CD4-positive, alpha-beta T cell (primary cell): ENCODE measurements around the gene TMEM200A. TPM values are rescaled to one million over a fixed set of nuclear protein-coding genes. Genes with fewer than 3 reads are reported as not detected.

Experiments used
- ATAC-seq: fragments of 200-7000 bp; cut with Tn5 transposase; one replicate; pipeline ENCODE4 v1.10.0; 2022; ENCODE audit warnings: mild to moderate bottlenecking; ENCODE audit not compliant: poor library complexity
- CTCF ChIA-PET: fragments of 350-600 bp; sonication (Branson Sonifier 250); formaldehyde crosslinking; loops from one replicate; lab custom pipeline; 2021; ENCODE audit warnings: antibody characterized with exemption, inconsistent platforms; lab: Charles Lee
- POLR2A ChIA-PET: fragments of 350-600 bp; sonication (Branson Sonifier 250); formaldehyde crosslinking; loops from one replicate; lab custom pipeline; 2021; ENCODE audit warnings: antibody characterized with exemption, inconsistent platforms; lab: Charles Lee
- DNase-seq, 14 experiments: peaks; one replicate each; pipeline ENCODE4 v3.0.0-alpha.2; 2013 to 2020; ENCODE audit warnings: mixed read lengths in 2 of 14
- H3K27ac ChIP-seq, 2 donors: one replicate each; pipeline versions ENCODE4 v1.5.1 to v1.7.0; 2013; ENCODE audit warnings: low read length in 2 of 2, low read depth in 1 of 2, mild to moderate bottlenecking in 1 of 2
- H3K27me3 ChIP-seq, 2 experiments: 1 replicate in 1 of 2; 2 replicates in 1 of 2; pipeline versions ENCODE4 v1.6.1 to v1.7.0; 2013; ENCODE audit warnings: low read length in 2 of 2, control low read depth in 1 of 2, mild to moderate bottlenecking in 1 of 2, moderate library complexity in 1 of 2; ENCODE audit not compliant: insufficient read depth in 2 of 2, control insufficient read depth in 1 of 2
- H3K36me3 ChIP-seq: one replicate; pipeline ENCODE4 v1.6.1; 2013; ENCODE audit warnings: low read length, control low read depth; ENCODE audit not compliant: insufficient read depth
- H3K4me1 ChIP-seq: one replicate; pipeline ENCODE4 v1.6.1; 2013; ENCODE audit warnings: low read length, control low read depth; ENCODE audit not compliant: insufficient read depth
- H3K4me3 ChIP-seq: one replicate; pipeline ENCODE4 v1.5.1; 2013; ENCODE audit warnings: mild to moderate bottlenecking, low read length, moderate library complexity
- H3K9me3 ChIP-seq, 2 experiments: 1 replicate in 1 of 2; 2 replicates in 1 of 2; pipeline versions ENCODE4 v1.6.1 to v1.7.0; 2013; ENCODE audit warnings: low read length in 2 of 2, mild to moderate bottlenecking in 2 of 2, control low read depth in 1 of 2, moderate library complexity in 1 of 2; ENCODE audit not compliant: control insufficient read depth in 1 of 2, insufficient read depth in 1 of 2
- H3K27ac Mint-ChIP-seq: one replicate; pipeline ENCODE4 v1.8.0; 2020; ENCODE audit warnings: mixed read lengths
- H3K27me3 Mint-ChIP-seq: one replicate; pipeline ENCODE4 v1.8.0; 2021; ENCODE audit warnings: mixed read lengths
- H3K36me3 Mint-ChIP-seq: one replicate; pipeline ENCODE4 v1.8.0; 2021; ENCODE audit warnings: low read depth, mixed read lengths
- H3K4me1 Mint-ChIP-seq: one replicate; pipeline ENCODE4 v1.8.0; 2021; ENCODE audit warnings: low read depth, mixed read lengths
- H3K4me3 Mint-ChIP-seq: one replicate; pipeline ENCODE4 v1.8.0; 2020; ENCODE audit warnings: mild to moderate bottlenecking, mixed read lengths
- H3K9me3 Mint-ChIP-seq: one replicate; pipeline ENCODE4 v1.8.0; 2020; ENCODE audit warnings: mixed read lengths
- intact Hi-C, 2 experiments: fragments of 100-400 bp; cut with DNase I in 1 of 2; cut with micrococcal nuclease in 1 of 2; formaldehyde crosslinking; loops; one replicate each; pipeline versions ENCODE4 v1.15.1 to v1.9.0; 2023 to 2025; cut with DNase I, micrococcal nuclease
- total RNA-seq, 174 experiments: library from RNA in 2 of 174; stranded (reverse) in 2 of 174; gene quantifications; one replicate each; pipeline ENCODE4 v1.2.3 and lab custom pipeline; 2021 to 2026
- TF ChIP-seq, protein P1 (sequence below): fragments of 200-600 bp; IDR thresholded peaks from one replicate; pipeline ENCODE4 v1.8.0; 2022; ENCODE audit warnings: antibody characterized with exemption, mild to moderate bottlenecking

TMEM200A gene
- total RNA-seq, 2 experiments from 2014 or later: 0.30 to 0.34 TPM

DNA sequence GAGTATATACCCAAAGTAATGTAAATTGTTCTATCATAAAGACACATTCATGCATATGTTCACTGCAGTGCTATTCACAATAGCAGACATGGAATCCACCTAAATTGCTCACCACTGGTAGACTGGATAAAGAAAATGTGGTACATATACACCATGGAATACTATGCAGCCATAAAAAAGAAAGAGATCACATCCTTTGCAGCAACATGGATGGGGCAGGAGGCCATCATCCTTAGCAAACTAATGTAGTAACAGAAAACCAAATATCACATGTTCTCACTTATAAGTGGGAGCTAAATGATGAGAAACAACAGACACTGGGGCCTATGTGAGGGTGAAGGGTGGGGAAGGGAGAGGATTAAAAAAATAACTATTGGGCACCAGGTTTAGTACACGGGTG lies 11.5 kb upstream of the TMEM200A start:
- Mint-ChIP-seq H3K27me3 (no peaks in the 10 kb centered on the region), H3K4me1 (no peaks in the 10 kb centered on the region), H3K9me3 (peaks cover 3% of the 10 kb centered on the region), H3K36me3 (no peaks in the 10 kb centered on the region), H3K27ac (no peak overlapping the region), H3K4me3 (no peak overlapping the region)
- Histone ChIP-seq H3K9me3 (no peaks in the 10 kb centered on the region), H3K4me3 (no peak overlapping the region), H3K4me1 (no peaks in the 10 kb centered on the region), H3K27ac (no peak overlapping the region), H3K36me3 (no peaks in the 10 kb centered on the region), H3K27me3 (no peaks in the 10 kb centered on the region)
- no peak for DNase-seq
- CTCF ChIA-PET: no interaction called here
- TF ChIP-seq, protein P1, sequence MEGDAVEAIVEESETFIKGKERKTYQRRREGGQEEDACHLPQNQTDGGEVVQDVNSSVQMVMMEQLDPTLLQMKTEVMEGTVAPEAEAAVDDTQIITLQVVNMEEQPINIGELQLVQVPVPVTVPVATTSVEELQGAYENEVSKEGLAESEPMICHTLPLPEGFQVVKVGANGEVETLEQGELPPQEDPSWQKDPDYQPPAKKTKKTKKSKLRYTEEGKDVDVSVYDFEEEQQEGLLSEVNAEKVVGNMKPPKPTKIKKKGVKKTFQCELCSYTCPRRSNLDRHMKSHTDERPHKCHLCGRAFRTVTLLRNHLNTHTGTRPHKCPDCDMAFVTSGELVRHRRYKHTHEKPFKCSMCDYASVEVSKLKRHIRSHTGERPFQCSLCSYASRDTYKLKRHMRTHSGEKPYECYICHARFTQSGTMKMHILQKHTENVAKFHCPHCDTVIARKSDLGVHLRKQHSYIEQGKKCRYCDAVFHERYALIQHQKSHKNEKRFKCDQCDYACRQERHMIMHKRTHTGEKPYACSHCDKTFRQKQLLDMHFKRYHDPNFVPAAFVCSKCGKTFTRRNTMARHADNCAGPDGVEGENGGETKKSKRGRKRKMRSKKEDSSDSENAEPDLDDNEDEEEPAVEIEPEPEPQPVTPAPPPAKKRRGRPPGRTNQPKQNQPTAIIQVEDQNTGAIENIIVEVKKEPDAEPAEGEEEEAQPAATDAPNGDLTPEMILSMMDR: no peak
- no peak for ATAC-seq
- POLR2A ChIA-PET: no interaction called here
- intact Hi-C loops: no loop called here

DNA sequence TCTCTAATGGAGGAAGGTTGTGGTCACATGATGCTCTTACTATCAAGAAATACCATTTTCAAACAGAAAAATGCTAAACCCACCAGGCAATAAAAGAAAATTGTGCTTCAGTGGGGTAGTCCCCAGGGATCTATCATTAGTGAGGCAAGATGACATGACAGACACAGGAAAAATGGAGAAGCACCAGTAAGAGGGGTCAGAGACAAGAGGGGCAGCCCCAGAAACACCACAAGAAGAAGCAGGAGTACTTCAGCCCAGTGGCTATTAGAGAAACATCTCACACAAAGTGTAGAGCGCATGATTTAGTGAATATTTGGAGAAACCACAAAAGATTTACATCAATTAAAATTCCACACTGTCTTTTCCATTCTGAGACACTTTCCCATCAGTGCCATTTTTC lies 10.2 kb upstream of the TMEM200A start:
- H3K27me3 Mint-ChIP-seq: no peaks in the 10 kb centered on the region
- no peak overlapping the region for H3K27ac Mint-ChIP-seq
- no peak for ATAC-seq
- DNase-seq: no peak
- peaks cover 3% of the 10 kb centered on the region for H3K9me3 Mint-ChIP-seq
- no peaks in the 10 kb centered on the region for H3K4me1 ChIP-seq
- no peaks in the 10 kb centered on the region for H3K27me3 ChIP-seq
- H3K9me3 ChIP-seq: no peaks in the 10 kb centered on the region
- no peak overlapping the region for H3K27ac ChIP-seq
- H3K36me3 ChIP-seq: no peaks in the 10 kb centered on the region
- TF ChIP-seq, protein P1: no peak
- intact Hi-C loops: no loop called here
- ChIA-PET POLR2A (no interaction called here), CTCF (interaction anchor here (1.4 kb wide), 1 partner anchor 13 kb away, joined by 3 read pairs; no protein-coding TSS in a partner anchor)
- no peak overlapping the region for H3K4me3 ChIP-seq
- H3K4me3 Mint-ChIP-seq: no peak overlapping the region
- no peaks in the 10 kb centered on the region for H3K36me3 Mint-ChIP-seq
- no peaks in the 10 kb centered on the region for H3K4me1 Mint-ChIP-seq

DNA sequence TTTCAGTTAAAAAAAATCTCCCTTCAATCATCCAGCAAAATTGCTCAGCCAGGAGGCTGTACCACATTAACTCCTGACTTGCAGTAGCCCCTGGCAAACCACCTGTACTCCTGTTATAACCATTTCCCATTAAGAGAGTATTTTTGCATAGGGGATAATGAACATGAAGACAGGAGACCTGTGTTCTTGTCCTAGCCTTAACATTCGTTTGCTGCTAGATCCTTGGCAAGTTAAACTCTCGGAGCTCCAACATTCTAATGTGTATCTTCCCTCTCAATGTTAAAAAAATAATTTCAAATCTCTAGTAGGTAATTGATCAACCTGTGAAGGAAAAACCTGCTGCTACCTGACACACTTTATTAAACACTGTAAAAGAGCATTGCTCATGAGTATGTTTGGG lies 8.4 kb upstream of the TMEM200A start:
- ChIA-PET POLR2A (no interaction called here), CTCF (no interaction called here)
- TF ChIP-seq, protein P1: no peak
- Histone ChIP-seq H3K4me1 (no peaks in the 10 kb centered on the region), H3K27ac (no peak overlapping the region), H3K36me3 (no peaks in the 10 kb centered on the region), H3K27me3 (no peaks in the 10 kb centered on the region), H3K9me3 (no peaks in the 10 kb centered on the region), H3K4me3 (no peak overlapping the region)
- intact Hi-C loops: no loop called here
- ATAC-seq: no peak
- Mint-ChIP-seq H3K4me1 (no peaks in the 10 kb centered on the region), H3K27me3 (peaks cover 6% of the 10 kb centered on the region), H3K4me3 (no peak overlapping the region), H3K9me3 (peaks cover 3% of the 10 kb centered on the region), H3K27ac (no peak overlapping the region), H3K36me3 (no peaks in the 10 kb centered on the region)
- no peak for DNase-seq
